Lower lobe of right lung (tissue), 2 donors: ENCODE results near the gene TRIM2. TPM values are rescaled to one million over a fixed set of nuclear protein-coding genes. Genes with fewer than 3 reads are reported as not detected.

Source experiments
- ATAC-seq, 2 donors: fragments of 200-7000 bp; cut with Tn5 transposase; one replicate each; pipeline ENCODE4 v1.9.1; 2020 to 2022; ENCODE audit warnings: mild to moderate bottlenecking in 2 of 2, moderate library complexity in 2 of 2
- DNase-seq: peaks from one replicate; pipeline ENCODE4 v3.0.0-alpha.2; 2020
- H3K27ac ChIP-seq: fragments of 200-600 bp; one replicate; pipeline ENCODE4 v1.8.0; 2022
- H3K27me3 ChIP-seq: fragments of 200-600 bp; one replicate; pipeline ENCODE4 v1.8.0; 2022; ENCODE audit warnings: low read depth
- H3K36me3 ChIP-seq: fragments of 200-600 bp; one replicate; pipeline ENCODE4 v1.8.0; 2022; ENCODE audit warnings: mild to moderate bottlenecking
- H3K4me1 ChIP-seq: fragments of 200-600 bp; one replicate; pipeline ENCODE4 v1.8.0; 2022
- H3K4me3 ChIP-seq: fragments of 200-600 bp; one replicate; pipeline ENCODE4 v1.8.0; 2022; ENCODE audit warnings: mild to moderate bottlenecking
- H3K9me3 ChIP-seq: fragments of 200-600 bp; one replicate; pipeline ENCODE4 v1.8.0; 2022
- CTCF ChIP-seq: fragments of 200-600 bp; IDR thresholded peaks from one replicate; pipeline ENCODE4 v1.8.0; 2022; ENCODE audit warnings: antibody characterized with exemption, mild to moderate bottlenecking
- intact Hi-C: fragments of 100-400 bp; cut with DNase I; formaldehyde crosslinking; loops from one replicate; pipeline ENCODE4 v1.11.0; 2022
- total RNA-seq: library from RNA; stranded (reverse); fragmentation: NEBNext Ultra II Directional; extraction: Animal tissue kit (Norgen Biotek cat#: 25700); gene quantifications from one replicate; pipeline ENCODE4 v1.2.1, GENCODE V29; 2021
- donor health status: DM: no; HTN: yes; CAD: no; lungs with severe emphysema.

Gene TRIM2
- total RNA-seq, 1 donor from 2014 or later = 32.6 TPM

DNA sequence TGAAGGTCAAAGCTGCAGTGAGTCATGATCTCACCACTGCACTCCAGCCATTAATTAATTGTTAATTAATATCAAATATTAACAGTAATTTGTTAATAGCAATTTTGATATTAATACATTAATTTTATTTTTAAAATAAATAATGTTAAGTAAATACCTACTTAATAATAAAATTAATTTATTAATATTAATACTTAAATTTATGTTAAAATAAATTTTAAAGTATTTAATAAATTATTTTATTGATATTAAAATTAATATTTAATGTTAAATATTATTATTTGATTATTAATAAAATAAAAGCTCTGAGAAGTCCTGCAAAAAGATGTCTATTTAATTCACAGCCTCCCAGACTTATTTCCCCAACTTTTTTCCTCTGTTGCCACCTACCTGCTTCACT lies 25.1 kb upstream of the TRIM2 start:
- no peaks in the 10 kb centered on the region for H3K4me1 ChIP-seq
- H3K27me3 ChIP-seq = peaks cover 3% of the 10 kb centered on the region
- no peaks in the 10 kb centered on the region for H3K36me3 ChIP-seq
- DNase-seq = no peak
- H3K4me3 ChIP-seq = no peak overlapping the region
- no peak for TF ChIP-seq CTCF
- H3K27ac ChIP-seq = no peak overlapping the region
- ATAC-seq = no peak
- H3K9me3 ChIP-seq = no peaks in the 10 kb centered on the region
- intact Hi-C loops = no loop called here

GRCh38 chr4:153181293-153181692 lies 22.9 kb upstream of the TRIM2 start:
- no peak for TF ChIP-seq CTCF
- no peak for DNase-seq
- no peak for ATAC-seq
- Histone ChIP-seq H3K36me3 (no peaks in the 10 kb centered on the region), H3K4me1 (no peaks in the 10 kb centered on the region), H3K27me3 (peaks cover 16% of the 10 kb centered on the region), H3K27ac (no peak overlapping the region), H3K9me3 (no peaks in the 10 kb centered on the region), H3K4me3 (no peak overlapping the region)
- intact Hi-C loops = no loop called here

GRCh38 chr4:153181700-153182099 lies 22.5 kb upstream of the TRIM2 start:
- no peaks in the 10 kb centered on the region for H3K9me3 ChIP-seq
- intact Hi-C loops = no loop called here
- TF ChIP-seq CTCF = no peak
- DNase-seq (no peak), ATAC-seq (no peak)
- no peak overlapping the region for H3K4me3 ChIP-seq
- H3K4me1 ChIP-seq = no peaks in the 10 kb centered on the region
- peaks cover 16% of the 10 kb centered on the region for H3K27me3 ChIP-seq
- no peak overlapping the region for H3K27ac ChIP-seq
- H3K36me3 ChIP-seq = no peaks in the 10 kb centered on the region

- H3K4me3 ChIP-seq = no peak overlapping the region
- TF ChIP-seq CTCF = no peak
- H3K4me1 ChIP-seq = no peaks in the 10 kb centered on the region
- intact Hi-C loops = no loop called here
- ATAC-seq (no peak), DNase-seq (no peak)
- peaks cover 16% of the 10 kb centered on the region for H3K27me3 ChIP-seq
- no peaks in the 10 kb centered on the region for H3K9me3 ChIP-seq
- no peaks in the 10 kb centered on the region for H3K36me3 ChIP-seq
- no peak overlapping the region for H3K27ac ChIP-seq
Observed at GRCh38 chr4:153183146-153183545, 21.1 kb upstream of the TRIM2 start.

DNA sequence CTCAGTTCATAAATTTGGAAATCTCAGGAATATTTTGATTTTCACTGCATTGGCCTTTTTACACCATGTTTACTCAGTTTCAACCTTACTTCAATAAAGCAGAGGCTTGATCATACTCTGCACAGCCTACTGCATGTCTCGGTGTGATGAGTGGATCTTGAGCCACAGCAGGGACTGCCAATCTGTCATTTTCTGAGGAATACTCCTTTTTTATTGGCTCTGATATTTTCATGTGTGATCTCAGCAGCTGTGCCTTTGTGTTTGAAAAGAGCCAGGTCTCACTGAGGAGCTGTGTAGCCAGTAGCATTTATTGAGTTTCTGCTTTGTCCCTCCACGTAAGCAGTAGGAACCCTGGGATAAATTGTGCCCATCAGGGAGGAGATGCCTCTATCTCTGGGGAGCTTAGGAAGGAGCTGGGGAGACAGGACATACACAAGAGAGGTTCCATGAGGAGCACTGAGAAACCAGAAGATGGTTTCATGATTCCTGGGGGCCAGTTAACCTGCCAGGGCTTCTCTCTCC lies 18.9 kb upstream of the TRIM2 start:
- H3K9me3 ChIP-seq = no peaks in the 10 kb centered on the region
- peaks cover 16% of the 10 kb centered on the region for H3K27me3 ChIP-seq
- intact Hi-C loops = no loop called here
- no peak for ATAC-seq
- no peak overlapping the region for H3K27ac ChIP-seq
- H3K36me3 ChIP-seq = no peaks in the 10 kb centered on the region
- DNase-seq = no peak
- TF ChIP-seq CTCF = no peak
- H3K4me3 ChIP-seq = no peak overlapping the region
- no peaks in the 10 kb centered on the region for H3K4me1 ChIP-seq
